ENCODE measurements around the gene TMEM269.

DNA sequence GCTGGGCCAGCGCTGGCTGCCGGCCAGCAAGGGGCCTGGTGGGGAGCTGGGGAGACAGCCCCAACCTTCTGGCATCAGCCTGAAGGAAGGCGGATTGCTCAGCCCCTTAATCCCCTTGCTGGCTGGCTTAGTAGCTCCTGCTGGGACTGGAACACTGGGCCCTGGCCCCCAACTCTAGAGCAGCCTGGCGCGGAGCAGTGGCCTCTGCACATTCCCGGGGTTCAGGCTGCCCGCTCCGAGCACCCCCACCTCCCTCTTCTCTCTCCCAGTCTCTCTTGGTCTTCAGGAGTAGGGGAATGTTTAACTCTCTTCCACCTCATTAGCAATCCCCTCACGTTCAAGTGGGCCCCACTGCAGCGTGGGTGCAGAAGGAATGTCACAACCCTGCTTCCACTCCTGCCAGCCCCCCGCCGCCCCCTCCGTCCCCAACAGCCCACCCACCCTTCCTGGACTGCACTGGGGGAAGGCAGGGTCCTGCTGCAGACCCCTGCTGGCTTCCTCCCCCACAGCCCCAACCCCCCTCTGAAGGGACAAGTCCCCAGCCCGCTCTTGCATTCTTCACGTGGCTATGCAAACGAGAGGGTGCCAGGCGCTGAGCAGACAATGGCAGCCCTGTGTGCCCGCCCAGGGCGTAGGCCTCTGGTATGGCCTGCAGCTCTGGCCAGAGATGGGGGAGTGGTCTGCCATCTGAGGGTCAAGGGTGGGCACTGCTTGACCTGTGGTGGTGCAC lies 43.8 kb upstream of the TMEM269 start:
- TF ChIP-seq POLR2AphosphoS5 (IDR thresholded peaks at IDR 0.05; ENCODE audit: low read depth, low read length): no peak
- TF ChIP-seq SIN3A (IDR thresholded peaks at IDR 0.05; ENCODE audit: borderline replicate concordance, insufficient read depth, low read length): no peak
- no peak for TF ChIP-seq FOXP2 (optimal IDR thresholded peaks at IDR 0.05; ENCODE audit: borderline replicate concordance, extremely low read depth, extremely low read length, insufficient read depth)
